Myocyte (in vitro differentiated cells): Measurements from ENCODE around the gene SLC10A7. TPM values are rescaled to one million over a fixed set of nuclear protein-coding genes. Genes with fewer than 3 reads are reported as not detected.

Experiments
- DNase-seq: peaks from one replicate; pipeline ENCODE4 v3.0.0-alpha.2; 2012; ENCODE audit warnings: low read depth
- total RNA-seq: library from RNA; depleted of rRNA; stranded (reverse); fragments of >200 nt; gene quantifications from 2 replicates; pipeline ENCODE4 v1.2.3, GENCODE V29; 2014

SLC10A7 gene
- total RNA-seq, 1 donor from 2014 or later: 5.6 TPM

DNA sequence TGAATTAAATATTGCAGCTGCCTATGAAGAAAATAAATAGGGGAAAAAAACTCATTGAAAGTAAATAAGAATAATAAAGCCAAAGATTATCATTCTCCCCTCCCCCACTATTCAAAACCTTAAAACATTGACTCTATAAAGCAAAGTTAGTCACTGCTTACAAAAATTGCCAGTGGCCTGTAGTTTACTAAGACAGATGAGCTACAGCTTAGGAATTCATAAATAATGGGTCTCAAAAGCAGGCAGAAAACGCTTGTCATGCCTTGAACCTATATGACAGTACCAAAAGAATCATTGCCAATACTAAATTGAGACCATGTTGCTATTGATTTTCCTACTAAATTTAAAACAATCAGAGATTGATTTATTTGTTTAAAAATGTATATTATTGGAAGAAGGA, 78.9 kb downstream of the SLC10A7 start:
- DNase-seq: no peak

DNA sequence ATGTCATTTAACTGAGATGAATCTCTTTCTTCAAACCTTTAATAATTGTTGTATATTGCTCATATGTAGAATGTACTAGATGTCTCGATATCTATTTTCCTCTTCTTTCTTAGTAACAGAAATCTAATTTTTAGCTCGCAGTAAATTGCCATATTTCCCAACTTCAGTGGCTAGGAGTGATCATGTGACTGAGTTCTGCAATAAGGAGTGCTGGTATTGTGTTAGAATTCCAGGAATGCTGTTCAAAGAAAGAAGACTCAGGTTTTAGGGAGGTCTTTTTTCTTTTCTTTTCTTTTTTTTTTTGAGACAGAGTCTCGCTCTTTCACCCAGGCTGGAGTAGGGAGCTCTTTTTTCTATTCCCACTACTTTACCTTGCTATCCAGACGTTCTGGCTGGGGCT, 81.7 kb downstream of the SLC10A7 start:
- no peak for DNase-seq

DNA sequence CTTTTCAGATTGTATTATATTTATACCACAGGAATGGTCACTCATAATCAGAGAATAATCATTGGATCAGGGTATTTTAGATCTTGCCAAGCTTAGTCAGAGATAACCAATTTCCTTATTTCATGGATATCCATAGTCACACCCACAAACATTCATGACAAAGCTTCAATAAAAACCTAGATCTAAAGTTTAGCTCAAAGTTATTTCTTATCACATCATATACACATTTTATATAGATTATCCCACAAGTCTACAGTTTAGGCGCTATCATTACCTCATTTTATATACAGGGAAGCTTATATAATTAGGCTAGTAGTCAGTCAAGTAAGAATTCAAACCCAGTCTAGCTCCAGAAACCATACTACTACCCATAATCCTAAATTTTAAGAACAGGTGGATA, 82.3 kb downstream of the SLC10A7 start:
- no peak for DNase-seq

- no peak for DNase-seq
These were observed 84.0 kb downstream of the SLC10A7 start for GRCh38 chr4:146437778-146438177.

DNA sequence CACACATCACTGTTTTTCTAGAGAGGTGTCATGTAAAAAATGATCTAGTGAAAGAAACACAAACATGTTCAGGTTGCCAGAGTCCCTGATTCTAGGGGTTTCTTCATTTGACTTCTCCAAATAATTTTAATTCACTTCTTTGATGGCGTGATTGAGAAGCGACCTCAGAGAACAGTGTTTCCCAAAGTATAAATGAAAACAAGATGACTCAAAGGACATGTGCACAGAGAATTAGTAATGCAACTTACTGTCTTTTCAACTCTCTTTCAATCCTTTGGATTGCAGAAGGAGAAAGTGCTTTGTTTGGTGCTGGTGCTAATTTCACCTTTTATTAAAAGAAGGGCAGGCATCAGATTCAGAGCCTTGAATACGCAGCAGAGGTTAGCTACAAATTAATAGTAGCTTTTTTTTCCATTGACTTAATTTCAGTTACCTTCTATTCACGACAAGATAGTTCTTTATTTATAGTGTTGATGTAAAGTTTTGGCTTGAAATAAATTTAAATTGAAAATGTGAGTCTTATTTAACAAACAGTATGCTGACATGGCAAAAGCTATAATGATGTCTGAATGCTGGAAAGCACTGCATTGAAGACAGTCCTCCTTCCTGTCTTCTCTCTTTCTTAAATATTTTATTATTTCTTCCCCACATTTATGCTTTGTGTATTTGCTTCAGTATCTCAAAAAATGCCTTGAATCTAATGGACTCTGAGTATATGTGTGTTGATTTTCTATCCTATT, 85.1 kb downstream of the SLC10A7 start:
- DNase-seq: no peak

DNA sequence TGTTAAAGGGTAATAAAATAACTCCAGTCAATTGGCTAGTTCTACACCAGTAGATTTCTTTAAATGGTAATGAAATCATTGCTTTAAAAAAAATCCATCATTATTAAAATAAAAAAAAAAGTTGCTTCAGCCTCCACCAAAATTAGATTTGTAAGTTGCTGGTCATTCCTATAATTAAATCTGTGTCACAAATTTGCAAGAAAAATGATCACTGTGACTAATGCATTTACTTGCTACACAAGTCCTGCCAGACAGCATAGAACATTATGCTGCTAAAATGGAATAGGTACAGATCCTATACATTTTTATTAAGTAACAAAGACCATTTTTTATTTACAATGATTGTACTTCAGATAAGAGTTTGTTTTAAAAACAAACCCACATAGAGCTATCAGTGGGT, 85.8 kb downstream of the SLC10A7 start:
- DNase-seq: no peak

DNA sequence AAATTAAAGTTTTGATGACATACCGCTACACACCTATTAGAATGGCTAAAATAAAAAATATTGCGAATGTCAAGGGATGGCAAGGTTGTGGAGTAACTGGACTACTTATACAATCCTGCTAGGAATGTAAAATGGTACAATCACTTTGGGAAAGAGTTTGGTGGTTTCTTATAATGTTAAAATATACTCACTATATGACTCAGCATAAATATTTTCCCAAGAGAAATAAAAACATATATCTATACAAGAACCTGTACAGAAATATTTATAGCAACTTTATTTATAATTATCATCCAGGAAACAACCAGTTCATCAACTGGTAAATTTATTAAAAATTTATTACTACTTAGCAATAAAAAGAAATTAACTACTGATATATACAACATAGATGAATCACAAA, 89.7 kb downstream of the SLC10A7 start:
- DNase-seq: no peak

DNA sequence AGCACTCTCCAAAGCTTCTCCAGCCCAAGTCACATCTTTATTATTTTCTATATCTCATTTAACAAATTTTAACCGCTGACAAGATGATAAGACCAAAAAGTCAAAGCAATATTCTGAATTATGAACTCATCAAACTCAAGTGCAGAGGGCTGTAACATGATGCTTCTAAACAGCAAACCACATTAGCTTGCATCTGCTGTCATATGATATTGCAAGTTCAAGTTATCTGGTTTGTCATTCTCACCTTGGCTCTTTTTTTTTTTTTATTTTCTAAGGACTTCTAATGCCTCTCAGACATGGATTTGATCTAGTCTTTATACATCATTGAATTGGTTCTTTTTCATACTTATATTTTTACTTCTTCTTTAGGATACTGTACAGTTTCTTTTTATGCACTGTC, 93.4 kb downstream of the SLC10A7 start:
- DNase-seq: peak; percentile 80

DNA sequence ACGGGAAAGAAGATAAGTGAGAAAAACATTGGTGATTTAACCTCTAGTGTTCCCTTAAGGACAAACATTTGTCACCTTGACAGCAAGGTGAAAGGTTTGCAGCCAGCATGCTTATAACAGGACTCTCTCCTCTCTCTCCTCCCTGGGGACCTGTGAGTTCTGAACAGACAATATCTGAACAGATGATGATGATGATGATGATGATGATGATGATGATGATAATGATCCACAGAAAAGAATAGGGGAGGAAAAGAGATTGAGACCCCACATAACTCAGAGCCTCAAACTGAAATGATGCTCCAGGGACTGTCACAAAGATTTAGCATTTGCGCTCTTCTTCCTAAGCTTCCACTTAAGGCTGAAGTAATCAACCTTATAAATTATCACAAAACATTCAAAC, 103.9 kb downstream of the SLC10A7 start:
- DNase-seq: no peak

DNA sequence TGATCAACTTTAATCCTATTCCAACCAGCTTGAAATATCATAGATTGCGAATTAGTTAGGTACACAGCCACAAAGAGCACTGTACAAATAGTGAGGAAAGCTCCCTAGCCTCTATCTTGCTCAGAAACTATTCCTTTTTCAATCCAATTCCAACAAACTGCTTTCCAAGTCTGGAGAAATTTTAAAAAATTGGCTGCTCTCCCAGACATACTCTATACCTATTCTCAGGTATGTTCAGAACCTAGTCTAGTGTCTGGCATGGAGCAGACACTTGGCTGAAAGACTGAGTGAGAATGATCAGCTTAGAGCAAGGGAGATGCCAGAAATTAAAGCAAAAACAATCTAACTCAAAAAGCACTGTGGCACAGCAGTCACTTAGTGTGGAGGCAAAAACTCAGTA, 105.9 kb downstream of the SLC10A7 start:
- DNase-seq: no peak

GRCh38 chr4:146407669-146408084, 114.1 kb downstream of the SLC10A7 start:
- no peak for DNase-seq

DNA sequence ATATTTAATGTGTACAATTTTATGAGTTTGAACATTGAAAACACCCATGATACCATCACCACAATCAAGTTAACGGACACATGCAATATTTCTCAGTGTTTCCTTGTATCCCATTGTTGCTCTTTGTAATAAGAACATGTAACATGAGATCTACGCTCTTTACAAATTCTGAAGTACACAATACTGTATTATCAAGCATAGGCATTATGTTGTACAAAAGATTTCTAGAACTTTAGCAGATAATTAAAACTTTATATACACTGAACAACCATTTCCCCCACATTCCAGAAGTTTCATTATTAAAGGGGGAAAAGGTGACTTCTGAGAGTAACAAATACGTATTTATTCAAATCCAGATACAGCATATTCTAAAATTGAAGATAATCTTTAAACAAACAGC, 114.5 kb downstream of the SLC10A7 start:
- DNase-seq: no peak

- DNase-seq: no peak
These were observed 120.5 kb downstream of the SLC10A7 start for GRCh38 chr4:146401274-146401673.

- no peak for DNase-seq
These were observed 122.8 kb downstream of the SLC10A7 start for GRCh38 chr4:146398896-146399445.

DNA sequence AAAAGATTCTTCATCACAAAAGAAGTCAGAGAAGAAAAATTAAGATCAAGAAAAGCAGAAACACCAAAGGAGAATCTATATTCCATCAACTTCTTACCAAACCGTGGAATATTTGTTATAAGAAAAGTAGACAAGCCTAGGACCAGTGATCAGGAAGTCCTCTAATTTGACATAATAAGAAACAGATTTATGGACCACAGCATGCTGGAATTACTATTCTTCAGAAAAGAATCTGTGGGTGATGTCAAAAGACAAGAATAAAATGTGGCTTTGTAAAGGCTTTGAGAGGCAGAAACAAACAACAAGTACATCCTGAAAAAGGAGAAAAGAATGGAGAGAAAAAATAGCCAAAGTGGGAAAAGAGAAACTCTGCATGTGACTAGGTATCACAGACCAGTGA, 123.3 kb downstream of the SLC10A7 start:
- no peak for DNase-seq

- DNase-seq: no peak
These were observed 132.2 kb downstream of the SLC10A7 start for GRCh38 chr4:146389561-146389960.

DNA sequence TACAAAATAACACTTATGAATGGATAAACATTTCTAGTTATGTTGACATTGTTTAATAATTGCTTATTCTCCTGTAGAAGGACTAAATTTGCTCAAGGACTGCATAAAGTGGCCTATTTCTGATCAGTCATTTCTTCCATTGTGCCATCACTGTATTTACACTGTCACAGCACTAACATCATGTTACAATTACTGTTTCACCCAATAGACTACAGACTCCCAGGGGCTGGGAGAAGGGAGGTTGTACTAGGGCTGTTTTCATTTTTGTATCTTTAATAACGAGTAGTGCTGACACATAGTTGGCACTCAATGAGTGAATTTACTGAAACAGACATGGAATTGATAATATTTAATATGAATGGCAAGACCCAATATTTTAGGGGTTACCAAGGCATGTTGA, 139.5 kb downstream of the SLC10A7 start:
- no peak for DNase-seq

DNA sequence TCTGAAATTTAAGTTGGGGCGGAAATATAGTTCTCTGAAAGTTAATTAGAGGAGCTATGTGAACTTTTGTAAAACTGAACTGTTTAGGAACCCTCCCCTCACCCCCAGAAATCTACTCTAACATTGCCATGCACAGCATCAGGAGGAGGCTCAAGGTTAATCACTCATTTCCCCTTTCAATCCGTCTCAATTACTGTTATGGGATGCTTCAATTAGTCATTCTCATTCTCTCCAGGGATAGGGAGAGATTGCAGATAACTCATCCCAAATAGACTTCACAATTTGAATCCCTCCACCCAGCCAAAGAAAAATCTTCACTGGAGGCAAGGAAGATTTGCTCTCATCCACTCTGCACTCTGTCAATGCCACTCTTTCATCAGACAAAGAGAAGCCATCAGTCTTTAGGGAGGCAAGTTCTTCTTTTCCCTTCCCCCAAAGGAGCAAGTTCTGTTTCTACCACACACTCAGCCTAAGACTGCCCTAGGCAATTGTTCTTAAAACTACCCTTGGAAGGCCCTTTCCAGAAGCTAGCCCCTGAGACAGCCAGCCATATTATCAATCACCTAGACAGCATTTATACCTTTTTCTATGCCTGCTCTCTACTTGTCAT, 140.4 kb downstream of the SLC10A7 start:
- DNase-seq: no peak

- peak; percentile 9 for DNase-seq
These were observed 142.0 kb downstream of the SLC10A7 start for GRCh38 chr4:146379744-146380143.

GRCh38 chr4:146371812-146372211, 149.9 kb downstream of the SLC10A7 start:
- DNase-seq: no peak

DNA sequence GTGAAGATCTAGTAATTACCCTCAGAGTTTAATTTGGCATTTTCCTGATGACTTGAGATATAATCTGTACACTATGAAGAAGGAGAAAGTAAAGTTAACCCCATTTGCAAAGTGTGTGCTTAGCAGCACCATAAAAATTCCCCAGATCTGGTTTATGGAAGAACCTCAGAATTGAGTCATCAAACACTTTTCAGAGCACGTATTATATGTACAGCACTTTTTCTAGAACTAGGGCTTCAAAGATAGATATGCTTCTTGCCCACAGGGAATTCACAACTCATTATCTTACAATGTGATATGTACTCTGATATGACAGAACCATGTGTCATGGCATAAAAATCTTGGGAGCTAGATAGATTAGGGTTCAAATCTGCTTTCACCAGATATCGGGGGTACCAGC, 150.9 kb downstream of the SLC10A7 start:
- no peak for DNase-seq

DNA sequence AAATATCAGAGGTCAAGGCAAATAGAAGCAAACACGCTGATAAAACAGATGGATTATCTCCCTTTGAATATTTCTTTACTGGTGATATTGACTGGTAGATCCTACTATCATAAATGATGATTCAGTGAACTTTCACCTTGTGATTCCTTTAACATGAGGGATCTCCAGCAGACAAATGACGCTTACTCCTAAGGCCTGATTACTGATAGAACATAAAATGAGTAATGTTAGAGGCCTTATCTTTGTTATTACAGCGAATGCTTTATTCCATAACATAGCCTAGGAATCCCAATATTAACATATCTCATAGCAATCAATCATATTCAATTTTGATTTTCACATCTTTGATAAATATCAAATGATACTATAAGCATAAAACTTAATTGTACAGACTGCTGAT, 152.3 kb downstream of the SLC10A7 start:
- DNase-seq: no peak

DNA sequence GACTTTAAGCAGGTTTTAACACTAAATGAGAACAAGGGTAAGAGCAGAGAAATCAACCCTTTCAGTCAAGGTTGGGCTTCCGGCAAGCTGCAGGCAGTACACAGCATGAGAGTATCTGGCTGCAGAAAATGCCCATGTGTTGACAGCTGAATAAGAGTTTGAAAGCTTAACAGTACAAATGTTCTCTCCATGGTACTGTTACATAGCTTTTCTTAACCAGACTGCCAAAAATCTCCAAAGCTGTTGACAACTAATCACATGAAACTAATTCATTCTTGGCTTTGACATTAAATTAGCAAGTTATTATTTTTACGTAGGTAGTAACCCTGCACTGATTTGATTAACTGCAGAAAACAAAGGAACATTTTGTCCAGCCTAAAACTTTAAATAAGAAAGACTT, 153.5 kb downstream of the SLC10A7 start:
- DNase-seq: no peak
